Liver (tissue), 6 donors: ENCODE data around the gene CRNN. TPM values are rescaled to one million over a fixed set of nuclear protein-coding genes. Genes with fewer than 3 reads are reported as not detected.

Source experiments
- CTCF ChIP-seq: fragments of 150-350 bp; IDR thresholded peaks from 2 replicates; pipeline ENCODE4 v1.5.1; 2017; ENCODE audit warnings: improper control_type of control experiment, low read depth, low read length; ENCODE audit not compliant: missing input control
- polyA plus RNA-seq, 2 donors: library from polyadenylated mRNA; stranded (reverse) in 1 of 2; unstranded in 1 of 2; fragments of 200-250 nt in 1 of 2; fragments of >200 nt in 1 of 2; fragmentation: Nextera tagmentation in 1 of 2; extraction: Ambion mirVana in 1 of 2; gene quantifications; one replicate each; pipeline versions ENCODE4 v1.2.1 to v1.2.3, GENCODE V29; 2013 to 2015
- small RNA-seq: library from RNA; depleted of rRNA; stranded (forward); fragments of <200 nt; gene quantifications from one replicate; pipeline ENCODE3, GENCODE V24; 2014
- total RNA-seq, 2 donors: library from RNA; depleted of rRNA; stranded (reverse); fragments of >200 nt; gene quantifications; one replicate each; pipeline ENCODE4 v1.2.3, GENCODE V29; 2014
- donor health status: healthy.
- donor health status: healthy.
- donor health status: healthy.

CRNN gene
- total and polyA plus RNA-seq, 4 donors, result 0.05 to 0.22 TPM; not detected in 2

- no peak for TF ChIP-seq CTCF
These were observed 54.2 kb downstream of the CRNN start, which contains the start of gene FLG2 (continued) for GRCh38 chr1:152359906-152360305.

Small RNA genes within 50 kb of the gene (small RNA-seq; reads per million reads assigned to genes)
- not detected for gene HMGN3P1

Other genes with a start within 250 kb of the CRNN start
- gene HRNR, start 190.1 kb downstream of the CRNN start, total RNA-seq, result not detected
- under 1 TPM in 1 of 2 donors, not detected in 1; 0.04 TPM for gene HRNR, start 190.1 kb downstream of the CRNN start, polyA plus RNA-seq
- gene FLG, start 89.0 kb downstream of the CRNN start, total RNA-seq, result under 1 TPM in 1 of 2 donors, not detected in 1; under 0.01 TPM
- gene FLG, start 89.0 kb downstream of the CRNN start, polyA plus RNA-seq, result under 1 TPM; under 0.01 to 0.06 TPM
- not detected for gene FLG2, start 54.3 kb downstream of the CRNN start, total RNA-seq
- not detected for gene FLG2, start 54.3 kb downstream of the CRNN start, polyA plus RNA-seq
- gene LCE5A, start 96.5 kb upstream of the CRNN start, total RNA-seq, result not detected
- gene LCE5A, start 96.5 kb upstream of the CRNN start, polyA plus RNA-seq, result not detected
- not detected for gene CRCT1, start 100.2 kb upstream of the CRNN start, total RNA-seq
- not detected for gene CRCT1, start 100.2 kb upstream of the CRNN start, polyA plus RNA-seq
- gene LCE3E, start 152.5 kb upstream of the CRNN start, total RNA-seq, result not detected
- gene LCE3E, start 152.5 kb upstream of the CRNN start, polyA plus RNA-seq, result not detected
- not detected for gene LCE3D, start 166.3 kb upstream of the CRNN start, total RNA-seq
- gene LCE3D, start 166.3 kb upstream of the CRNN start, polyA plus RNA-seq, result not detected
- not detected for gene LCE3C, start 186.0 kb upstream of the CRNN start, total RNA-seq
- gene LCE3C, start 186.0 kb upstream of the CRNN start, polyA plus RNA-seq, result not detected
- not detected for gene LCE3B, start 199.5 kb upstream of the CRNN start, total RNA-seq
- not detected for gene LCE3B, start 199.5 kb upstream of the CRNN start, polyA plus RNA-seq
- gene LCE3A, start 208.8 kb upstream of the CRNN start, total RNA-seq, result not detected
- not detected for gene LCE3A, start 208.8 kb upstream of the CRNN start, polyA plus RNA-seq
- gene LCE2D, start 249.1 kb upstream of the CRNN start, total RNA-seq, result not detected
- not detected for gene LCE2D, start 249.1 kb upstream of the CRNN start, polyA plus RNA-seq